Loucy (cell line): ENCODE results near the gene GNL3.

Source experiments
- H2AFZ ChIP-seq: fragments of 200-600 bp; sonication (generic); 2 replicates; pipeline ENCODE4 v1.6.0; 2016; ENCODE audit warnings: antibody characterized with exemption, mild to moderate bottlenecking, low read length, moderate library complexity
- H3F3A ChIP-seq: fragments of 200-600 bp; 2 replicates; pipeline ENCODE4 v1.6.0; 2016; ENCODE audit warnings: antibody characterized with exemption, low read depth, mild to moderate bottlenecking
- H3K27me3 ChIP-seq: fragments of 200-600 bp; sonication (generic); 2 replicates; pipeline ENCODE4 v1.6.1; 2014; ENCODE audit warnings: low read length, mild to moderate bottlenecking; ENCODE audit not compliant: insufficient read depth, poor library complexity, severe bottlenecking
- H3K36me3 ChIP-seq: fragments of 200-600 bp; sonication (generic); 2 replicates; pipeline ENCODE4 v1.6.1; 2016; ENCODE audit warnings: low read length; ENCODE audit not compliant: insufficient read depth
- H3K4me1 ChIP-seq: fragments of 200-600 bp; sonication (generic); 2 replicates; pipeline ENCODE4 v1.5.1; 2014; ENCODE audit warnings: low read length, mild to moderate bottlenecking; ENCODE audit not compliant: insufficient read depth, poor library complexity, severe bottlenecking
- H3K4me2 ChIP-seq: fragments of 200-600 bp; sonication (generic); 2 replicates; pipeline ENCODE4 v1.6.0; 2014; ENCODE audit warnings: antibody characterized with exemption, low read length, low read depth, mild to moderate bottlenecking; ENCODE audit not compliant: poor library complexity, severe bottlenecking
- H3K4me3 ChIP-seq: fragments of 200-600 bp; sonication (generic); 2 replicates; pipeline ENCODE4 v1.5.1; 2014; ENCODE audit warnings: low read length, mild to moderate bottlenecking, mixed read lengths; ENCODE audit not compliant: poor library complexity, severe bottlenecking
- H3K79me2 ChIP-seq: fragments of 200-600 bp; sonication (generic); 2 replicates; pipeline ENCODE4 v1.6.1; 2014; ENCODE audit warnings: low read length; ENCODE audit not compliant: insufficient read depth
- H3K9ac ChIP-seq: fragments of 200-600 bp; sonication (generic); 2 replicates; pipeline ENCODE4 v1.6.0; 2014; ENCODE audit warnings: mild to moderate bottlenecking, low read depth, low read length, moderate library complexity; ENCODE audit not compliant: poor library complexity, severe bottlenecking
- H3K9me2 ChIP-seq: fragments of 200-600 bp; sonication (generic); replicated peaks from 2 replicates; pipeline ENCODE4 v1.6.1; 2016; ENCODE audit warnings: low read depth, low read length, mixed read lengths
- H3K9me3 ChIP-seq: fragments of 200-600 bp; sonication (generic); 2 replicates; pipeline ENCODE4 v1.6.1; 2014; ENCODE audit warnings: mild to moderate bottlenecking, antibody characterized with exemption, low read length, low read depth; ENCODE audit not compliant: insufficient read depth
- H4K20me1 ChIP-seq: fragments of 200-600 bp; sonication (generic); 2 replicates; pipeline ENCODE4 v1.6.0; 2014; ENCODE audit warnings: antibody characterized with exemption, low read length, mild to moderate bottlenecking; ENCODE audit not compliant: insufficient read depth, poor library complexity, severe bottlenecking
- EZH2phosphoT487 ChIP-seq: fragments of 200-600 bp; IDR thresholded peaks from 2 replicates; pipeline ENCODE4 v1.6.1; 2018; ENCODE audit warnings: antibody characterized with exemption, mild to moderate bottlenecking, moderate library complexity, borderline replicate concordance
- TF ChIP-seq, protein P1 (sequence below): fragments of 200-600 bp; sonication (generic); conservative IDR thresholded peaks from 2 replicates; pipeline ENCODE4 v1.5.1; 2014; ENCODE audit warnings: mild to moderate bottlenecking, antibody characterized with exemption, low read length

The GNL3 gene

GRCh38 chr3:52715714-52716305 is 30.0 kb downstream of the GNL3 start:
- peaks cover 10% of the 10 kb centered on the region for H3K4me1 ChIP-seq
- peaks cover 3% of the 10 kb centered on the region; the same call in 1 of the 2 replicates for H3K36me3 ChIP-seq
- no peaks in the 10 kb centered on the region; the same call in 1 of the 2 replicates for H3K9me3 ChIP-seq
- no peaks in the 10 kb centered on the region for H3K9me2 ChIP-seq
- H3F3A ChIP-seq = 0 out of 2 replicates have a peak, but pooled peaks cover 4% of the 10 kb centered on the region
- H3K27me3 ChIP-seq = no peaks in the 10 kb centered on the region
- H4K20me1 ChIP-seq = no peaks in the 10 kb centered on the region
- H2AFZ ChIP-seq = no peak overlapping the region
- no peaks in the 10 kb centered on the region for H3K79me2 ChIP-seq
- H3K4me2 ChIP-seq = no peak overlapping the region
- no peak overlapping the region for H3K4me3 ChIP-seq
- TF ChIP-seq EZH2phosphoT487 = no peak
- TF ChIP-seq, protein P1, sequence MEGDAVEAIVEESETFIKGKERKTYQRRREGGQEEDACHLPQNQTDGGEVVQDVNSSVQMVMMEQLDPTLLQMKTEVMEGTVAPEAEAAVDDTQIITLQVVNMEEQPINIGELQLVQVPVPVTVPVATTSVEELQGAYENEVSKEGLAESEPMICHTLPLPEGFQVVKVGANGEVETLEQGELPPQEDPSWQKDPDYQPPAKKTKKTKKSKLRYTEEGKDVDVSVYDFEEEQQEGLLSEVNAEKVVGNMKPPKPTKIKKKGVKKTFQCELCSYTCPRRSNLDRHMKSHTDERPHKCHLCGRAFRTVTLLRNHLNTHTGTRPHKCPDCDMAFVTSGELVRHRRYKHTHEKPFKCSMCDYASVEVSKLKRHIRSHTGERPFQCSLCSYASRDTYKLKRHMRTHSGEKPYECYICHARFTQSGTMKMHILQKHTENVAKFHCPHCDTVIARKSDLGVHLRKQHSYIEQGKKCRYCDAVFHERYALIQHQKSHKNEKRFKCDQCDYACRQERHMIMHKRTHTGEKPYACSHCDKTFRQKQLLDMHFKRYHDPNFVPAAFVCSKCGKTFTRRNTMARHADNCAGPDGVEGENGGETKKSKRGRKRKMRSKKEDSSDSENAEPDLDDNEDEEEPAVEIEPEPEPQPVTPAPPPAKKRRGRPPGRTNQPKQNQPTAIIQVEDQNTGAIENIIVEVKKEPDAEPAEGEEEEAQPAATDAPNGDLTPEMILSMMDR = no peak
- no peak overlapping the region for H3K9ac ChIP-seq

DNA sequence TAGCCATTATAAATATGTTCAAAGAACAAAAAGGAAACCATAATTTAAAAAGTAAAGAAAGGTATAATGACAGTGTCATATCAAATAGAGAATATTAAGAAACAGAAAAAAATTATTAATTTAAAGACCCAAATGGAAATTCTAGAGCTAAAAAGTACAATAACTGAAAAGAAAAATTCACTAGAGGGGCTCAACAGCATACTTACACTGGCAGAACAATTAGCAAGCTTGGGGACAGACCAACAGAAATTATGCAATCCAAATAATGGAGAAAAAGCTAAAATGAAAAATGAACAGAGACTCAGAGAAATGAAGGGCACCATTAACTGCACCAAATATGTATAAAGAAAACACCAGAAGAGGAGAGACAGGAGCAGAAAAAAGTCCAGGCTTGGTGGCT is 33.8 kb downstream of the GNL3 start:
- no peak overlapping the region for H3K9ac ChIP-seq
- no peak overlapping the region for H3K4me3 ChIP-seq
- TF ChIP-seq EZH2phosphoT487 = no peak
- TF ChIP-seq, protein P1 = no peak
- peak overlapping the region; percentile 62 for H3K4me2 ChIP-seq
- no peaks in the 10 kb centered on the region for H3K9me2 ChIP-seq
- H3K27me3 ChIP-seq = no peaks in the 10 kb centered on the region
- no peak overlapping the region for H2AFZ ChIP-seq
- H3K9me3 ChIP-seq = no peaks in the 10 kb centered on the region; the same call in 1 of the 2 replicates
- H4K20me1 ChIP-seq = no peaks in the 10 kb centered on the region
- peaks cover 23% of the 10 kb centered on the region for H3K4me1 ChIP-seq
- H3K79me2 ChIP-seq = no peaks in the 10 kb centered on the region
- peaks cover 8% of the 10 kb centered on the region for H3F3A ChIP-seq
- no peaks in the 10 kb centered on the region for H3K36me3 ChIP-seq

DNA sequence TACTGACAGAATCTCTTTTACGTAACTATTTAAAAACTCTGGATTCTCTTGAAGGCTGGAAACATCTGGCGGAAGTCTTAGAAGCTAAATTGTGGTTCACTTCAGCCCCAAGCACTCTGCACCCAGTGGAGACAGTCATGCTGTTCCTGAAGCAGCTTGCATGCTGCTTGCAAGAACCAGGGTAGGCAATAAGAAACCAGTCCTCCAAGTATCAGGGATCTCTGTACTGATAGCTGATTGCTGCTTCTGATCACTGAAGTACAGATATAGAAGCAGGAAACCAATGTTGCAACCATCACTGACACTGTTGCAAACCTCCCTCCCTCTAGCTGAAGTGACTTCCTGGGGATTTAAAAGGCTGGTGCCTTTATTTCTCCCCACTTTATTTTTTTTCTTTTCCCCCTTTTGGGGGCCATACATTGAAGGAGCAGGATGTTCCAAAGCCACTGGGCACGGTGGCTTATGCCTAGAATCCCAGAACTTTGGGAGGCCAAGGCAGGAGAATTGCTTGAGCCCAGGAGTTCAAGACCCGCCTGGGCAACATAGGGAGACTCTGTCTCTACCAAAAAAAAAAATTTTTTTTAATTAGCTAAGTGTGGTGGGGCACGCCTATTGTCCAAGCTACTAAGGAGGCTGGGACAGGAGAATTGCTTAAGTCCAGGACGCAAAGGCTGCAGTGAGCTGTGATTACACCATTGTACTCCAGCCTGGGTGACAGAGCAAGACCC is 35.3 kb downstream of the GNL3 start:
- no peaks in the 10 kb centered on the region; the same call in 1 of the 2 replicates for H3K9me3 ChIP-seq
- peak overlapping the region; percentile 62 for H3K4me2 ChIP-seq
- no peaks in the 10 kb centered on the region for H3K36me3 ChIP-seq
- no peak overlapping the region for H3K4me3 ChIP-seq
- H3K27me3 ChIP-seq = no peaks in the 10 kb centered on the region
- H3K9ac ChIP-seq = peak overlapping the region; percentile 29
- H3K4me1 ChIP-seq = peaks cover 23% of the 10 kb centered on the region
- H4K20me1 ChIP-seq = no peaks in the 10 kb centered on the region
- TF ChIP-seq EZH2phosphoT487 = no peak
- TF ChIP-seq, protein P1 = no peak
- H3F3A ChIP-seq = peaks cover 8% of the 10 kb centered on the region
- no peaks in the 10 kb centered on the region for H3K9me2 ChIP-seq
- no peaks in the 10 kb centered on the region for H3K79me2 ChIP-seq
- no peak overlapping the region for H2AFZ ChIP-seq
